K562 (cell line): ENCODE measurements around the gene MRPL33. TPM values are rescaled to one million over a fixed set of nuclear protein-coding genes. Genes with fewer than 3 reads are reported as not detected.

Source experiments
- CHD7 ChIP-seq: fragments of 200-600 bp; sonication (generic); IDR thresholded peaks from one replicate; pipeline ENCODE4 v1.6.1; 2012; ENCODE audit warnings: mild to moderate bottlenecking, low read depth, low read length, inconsistent platforms
- CTCF ChIP-seq, 3 experiments: IDR thresholded peaks in 2 of 3; conservative IDR thresholded peaks in 1 of 3; 2 replicates each; pipeline ENCODE4 v1.5.1; 2011 to 2012; ENCODE audit warnings: low read length in 3 of 3, mild to moderate bottlenecking in 3 of 3, control low read depth in 2 of 3, improper control_type of control experiment in 1 of 3, inconsistent platforms in 1 of 3, low read depth in 1 of 3, mixed read lengths in 1 of 3, moderate library complexity in 1 of 3; ENCODE audit not compliant: insufficient read depth in 2 of 3
- DIDO1 ChIP-seq: fragments of 450-650 bp; IDR thresholded peaks from 2 replicates; pipeline ENCODE4 v1.6.1; 2016; ENCODE audit warnings: low read depth, missing biosample characterization, missing genetic modification characterization
- HDGF ChIP-seq: fragments of 450-650 bp; IDR thresholded peaks from 2 replicates; pipeline ENCODE4 v1.6.1; 2016
- NFIX ChIP-seq: fragments of 250-450 bp; sonication (Bioruptor Pico); IDR thresholded peaks from 2 replicates; pipeline ENCODE4 v1.4.0; 2020; ENCODE audit warnings: low read depth, mild to moderate bottlenecking, moderate library complexity
- NFRKB ChIP-seq: fragments of 450-650 bp; IDR thresholded peaks from 2 replicates; pipeline ENCODE4 v1.6.1; 2016; ENCODE audit warnings: low read depth
- RAD21 ChIP-seq, 2 experiments: fragments of 250-450 bp in 1 of 2; fragments of 450-650 bp in 1 of 2; sonication (Bioruptor Pico) in 1 of 2; formaldehyde crosslinking in 1 of 2; IDR thresholded peaks in 1 of 2; conservative IDR thresholded peaks in 1 of 2; 2 replicates each; pipeline versions ENCODE4 v1.4.0 to v1.8.0; 2020 to 2022; ENCODE audit warnings: mild to moderate bottlenecking in 2 of 2, moderate library complexity in 1 of 2
- RFX5 ChIP-seq: IDR thresholded peaks from 2 replicates; pipeline ENCODE4 v1.6.1; 2011; ENCODE audit warnings: low read depth, mild to moderate bottlenecking, improper control_type of control experiment, low read length
- polyA plus RNA-seq, 8 experiments: library from polyadenylated mRNA; depleted of rRNA in 4 of 8; stranded (reverse) in 5 of 8; unstranded in 3 of 8; fragments of >200 nt; fragmentation: Nextera tagmentation in 2 of 8; fragmentation: Illumina TruSeq in 1 of 8; extraction: Ambion mirVana in 2 of 8; extraction: Trizol in 1 of 8; gene quantifications; 2 replicates each; pipeline versions ENCODE4 v1.2.1 to v1.2.3, GENCODE V29; 2011 to 2014; ENCODE audit warnings: inconsistent platforms in 1 of 8, missing spikeins in 1 of 8
- total RNA-seq, 7 experiments: library from RNA; depleted of rRNA in 6 of 7; stranded (reverse); fragments of >200 nt in 6 of 7; fragmentation: Illumina TruSeq in 2 of 7; extraction: Trizol in 2 of 7; gene quantifications; 2 replicates each; pipeline versions ENCODE4 v1.2.1 to v1.2.3, GENCODE V29; 2011 to 2021; ENCODE audit warnings: low replicate concordance in 1 of 7

The MRPL33 gene
- total and polyA plus RNA-seq, 9 of the 15 experiments (the other 6 are each of a cell fraction or from before 2014, with no cell fraction given): 68.3 to 338 (median 226) TPM

- TF ChIP-seq CHD7 (no peak), RFX5 (no peak), NFIX (no peak), CTCF (IDR thresholded peaks at IDR 0.05 in 2 of 3, conservative IDR thresholded peaks at IDR 0.05 in 1 of 3; ENCODE audit: insufficient read depth in 2 of 3, low read depth in 1 of 3, low read length in 3 of 3) (0 out of 6 replicates have a peak, but pooled peaks of 2 of the 3 experiments have one; percentile 1 to 16), NFRKB (no peak), HDGF (no peak), DIDO1 (tag) (no peak), RAD21 (CRISPR knock-in tag; conservative IDR thresholded peaks at IDR 0.05 in 1 of 2, IDR thresholded peaks at IDR 0.05 in 1 of 2) (peak in 1 of 2 experiments; percentile 33; a peak in 2 of 4 replicates)
Measured at GRCh38 chr2:27823569-27823968, 52.0 kb downstream of the MRPL33 start (continued).
